ENCODE data around the gene PSMC3. TPM values are rescaled to one million over a fixed set of nuclear protein-coding genes. Genes with fewer than 3 reads are reported as not detected.
"Not testable (repeated sequence)": the region's sequence is repeated elsewhere in the genome, so short reads cannot be mapped to it uniquely, and the experiment has no call there.

The PSMC3 gene
- total and polyA plus RNA-seq, 2 of the 13 experiments (the other 11 are each of a cell fraction or from before 2014, with no cell fraction given), result 75.8 to 214 TPM

GRCh38 chr11:47454258-47454671, 28.0 kb upstream of the PSMC3 start (continued):
- TF ChIP-seq TFE3 (CRISPR knock-in tag; IDR thresholded peaks at IDR 0.05) (0 out of 2 replicates have a peak, but pooled peaks have one; percentile 40), GABPA (CRISPR knock-in tag; IDR thresholded peaks at IDR 0.05; ENCODE audit: low read depth) (peak; percentile 44; the same call in 1 of the 2 replicates), CEBPG (CRISPR knock-in tag; IDR thresholded peaks at IDR 0.05) (peak; percentile 85), XRCC5 (optimal IDR thresholded peaks at IDR 0.05; ENCODE audit: low read length) (peak; percentile 68), REPIN1 (CRISPR knock-in tag; IDR thresholded peaks at IDR 0.05; ENCODE audit: borderline replicate concordance, low read depth) (peak; percentile 63; the same call in 1 of the 2 replicates), RXRB (CRISPR knock-in tag; IDR thresholded peaks at IDR 0.05; ENCODE audit: borderline replicate concordance) (0 out of 2 replicates have a peak, but pooled peaks have one; percentile 49), CBX5 (CRISPR knock-in tag; IDR thresholded peaks at IDR 0.05; ENCODE audit: borderline replicate concordance) (peak; percentile 36; the same call in 1 of the 2 replicates), ZNF772 (CRISPR knock-in tag; IDR thresholded peaks at IDR 0.05) (0 out of 2 replicates have a peak, but pooled peaks have one; percentile 15), GABPB1 (CRISPR knock-in tag; IDR thresholded peaks at IDR 0.05) (0 out of 2 replicates have a peak, but pooled peaks have one; percentile 13)
- TF ChIP-seq, protein P1, sequence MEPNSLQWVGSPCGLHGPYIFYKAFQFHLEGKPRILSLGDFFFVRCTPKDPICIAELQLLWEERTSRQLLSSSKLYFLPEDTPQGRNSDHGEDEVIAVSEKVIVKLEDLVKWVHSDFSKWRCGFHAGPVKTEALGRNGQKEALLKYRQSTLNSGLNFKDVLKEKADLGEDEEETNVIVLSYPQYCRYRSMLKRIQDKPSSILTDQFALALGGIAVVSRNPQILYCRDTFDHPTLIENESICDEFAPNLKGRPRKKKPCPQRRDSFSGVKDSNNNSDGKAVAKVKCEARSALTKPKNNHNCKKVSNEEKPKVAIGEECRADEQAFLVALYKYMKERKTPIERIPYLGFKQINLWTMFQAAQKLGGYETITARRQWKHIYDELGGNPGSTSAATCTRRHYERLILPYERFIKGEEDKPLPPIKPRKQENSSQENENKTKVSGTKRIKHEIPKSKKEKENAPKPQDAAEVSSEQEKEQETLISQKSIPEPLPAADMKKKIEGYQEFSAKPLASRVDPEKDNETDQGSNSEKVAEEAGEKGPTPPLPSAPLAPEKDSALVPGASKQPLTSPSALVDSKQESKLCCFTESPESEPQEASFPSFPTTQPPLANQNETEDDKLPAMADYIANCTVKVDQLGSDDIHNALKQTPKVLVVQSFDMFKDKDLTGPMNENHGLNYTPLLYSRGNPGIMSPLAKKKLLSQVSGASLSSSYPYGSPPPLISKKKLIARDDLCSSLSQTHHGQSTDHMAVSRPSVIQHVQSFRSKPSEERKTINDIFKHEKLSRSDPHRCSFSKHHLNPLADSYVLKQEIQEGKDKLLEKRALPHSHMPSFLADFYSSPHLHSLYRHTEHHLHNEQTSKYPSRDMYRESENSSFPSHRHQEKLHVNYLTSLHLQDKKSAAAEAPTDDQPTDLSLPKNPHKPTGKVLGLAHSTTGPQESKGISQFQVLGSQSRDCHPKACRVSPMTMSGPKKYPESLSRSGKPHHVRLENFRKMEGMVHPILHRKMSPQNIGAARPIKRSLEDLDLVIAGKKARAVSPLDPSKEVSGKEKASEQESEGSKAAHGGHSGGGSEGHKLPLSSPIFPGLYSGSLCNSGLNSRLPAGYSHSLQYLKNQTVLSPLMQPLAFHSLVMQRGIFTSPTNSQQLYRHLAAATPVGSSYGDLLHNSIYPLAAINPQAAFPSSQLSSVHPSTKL (CRISPR knock-in tag; IDR thresholded peaks at IDR 0.05), result peak; percentile 17; the same call in 1 of the 2 replicates
- not testable (repeated sequence) for TF ChIP-seq GABPA (IDR thresholded peaks at IDR 0.05; ENCODE audit: low read depth, low read length)
- TF ChIP-seq, protein P2, sequence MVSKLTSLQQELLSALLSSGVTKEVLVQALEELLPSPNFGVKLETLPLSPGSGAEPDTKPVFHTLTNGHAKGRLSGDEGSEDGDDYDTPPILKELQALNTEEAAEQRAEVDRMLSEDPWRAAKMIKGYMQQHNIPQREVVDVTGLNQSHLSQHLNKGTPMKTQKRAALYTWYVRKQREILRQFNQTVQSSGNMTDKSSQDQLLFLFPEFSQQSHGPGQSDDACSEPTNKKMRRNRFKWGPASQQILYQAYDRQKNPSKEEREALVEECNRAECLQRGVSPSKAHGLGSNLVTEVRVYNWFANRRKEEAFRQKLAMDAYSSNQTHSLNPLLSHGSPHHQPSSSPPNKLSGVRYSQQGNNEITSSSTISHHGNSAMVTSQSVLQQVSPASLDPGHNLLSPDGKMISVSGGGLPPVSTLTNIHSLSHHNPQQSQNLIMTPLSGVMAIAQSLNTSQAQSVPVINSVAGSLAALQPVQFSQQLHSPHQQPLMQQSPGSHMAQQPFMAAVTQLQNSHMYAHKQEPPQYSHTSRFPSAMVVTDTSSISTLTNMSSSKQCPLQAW (CRISPR knock-in tag; IDR thresholded peaks at IDR 0.05), result peak; percentile 65; the same call in 1 of the 2 replicates
- TF ChIP-seq, protein P3, sequence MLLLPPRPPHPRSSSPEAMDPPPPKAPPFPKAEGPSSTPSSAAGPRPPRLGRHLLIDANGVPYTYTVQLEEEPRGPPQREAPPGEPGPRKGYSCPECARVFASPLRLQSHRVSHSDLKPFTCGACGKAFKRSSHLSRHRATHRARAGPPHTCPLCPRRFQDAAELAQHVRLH (CRISPR knock-in tag; IDR thresholded peaks at IDR 0.05; ENCODE audit: borderline replicate concordance, low read depth), result peak; percentile 37; the same call in 1 of the 2 replicates
